ENCODE measurements around the gene CCND2.

- TF ChIP-seq, protein P1, sequence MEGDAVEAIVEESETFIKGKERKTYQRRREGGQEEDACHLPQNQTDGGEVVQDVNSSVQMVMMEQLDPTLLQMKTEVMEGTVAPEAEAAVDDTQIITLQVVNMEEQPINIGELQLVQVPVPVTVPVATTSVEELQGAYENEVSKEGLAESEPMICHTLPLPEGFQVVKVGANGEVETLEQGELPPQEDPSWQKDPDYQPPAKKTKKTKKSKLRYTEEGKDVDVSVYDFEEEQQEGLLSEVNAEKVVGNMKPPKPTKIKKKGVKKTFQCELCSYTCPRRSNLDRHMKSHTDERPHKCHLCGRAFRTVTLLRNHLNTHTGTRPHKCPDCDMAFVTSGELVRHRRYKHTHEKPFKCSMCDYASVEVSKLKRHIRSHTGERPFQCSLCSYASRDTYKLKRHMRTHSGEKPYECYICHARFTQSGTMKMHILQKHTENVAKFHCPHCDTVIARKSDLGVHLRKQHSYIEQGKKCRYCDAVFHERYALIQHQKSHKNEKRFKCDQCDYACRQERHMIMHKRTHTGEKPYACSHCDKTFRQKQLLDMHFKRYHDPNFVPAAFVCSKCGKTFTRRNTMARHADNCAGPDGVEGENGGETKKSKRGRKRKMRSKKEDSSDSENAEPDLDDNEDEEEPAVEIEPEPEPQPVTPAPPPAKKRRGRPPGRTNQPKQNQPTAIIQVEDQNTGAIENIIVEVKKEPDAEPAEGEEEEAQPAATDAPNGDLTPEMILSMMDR (conservative IDR thresholded peaks at IDR 0.05; ENCODE audit: low read length): no peak
- no peak for TF ChIP-seq EZH2phosphoT487 (IDR thresholded peaks at IDR 0.05; ENCODE audit: borderline replicate concordance, low read depth, low read length)
Measured at GRCh38 chr12:4273273-4273651, 300 bp upstream of the CCND2 start.

All from OCI-LY7 (cell line).